HG03025 (cell line): ENCODE results near the gene MCF2L.
"Not testable (repeated sequence)": the region's sequence is repeated elsewhere in the genome, so short reads cannot be mapped to it uniquely, and the experiment has no call there.

Experiments used
- ATAC-seq: cut with Tn5 transposase; IDR thresholded peaks from one replicate; pipeline ENCODE4 v1.9.1; 2021; ENCODE audit warnings: mild to moderate bottlenecking, moderate library complexity; ENCODE audit not compliant: unreplicated experiment, low FRiP score

Gene MCF2L

GRCh38 chr13:113077953-113078901, 109.2 kb downstream of the MCF2L start:
- ATAC-seq: no peak

DNA sequence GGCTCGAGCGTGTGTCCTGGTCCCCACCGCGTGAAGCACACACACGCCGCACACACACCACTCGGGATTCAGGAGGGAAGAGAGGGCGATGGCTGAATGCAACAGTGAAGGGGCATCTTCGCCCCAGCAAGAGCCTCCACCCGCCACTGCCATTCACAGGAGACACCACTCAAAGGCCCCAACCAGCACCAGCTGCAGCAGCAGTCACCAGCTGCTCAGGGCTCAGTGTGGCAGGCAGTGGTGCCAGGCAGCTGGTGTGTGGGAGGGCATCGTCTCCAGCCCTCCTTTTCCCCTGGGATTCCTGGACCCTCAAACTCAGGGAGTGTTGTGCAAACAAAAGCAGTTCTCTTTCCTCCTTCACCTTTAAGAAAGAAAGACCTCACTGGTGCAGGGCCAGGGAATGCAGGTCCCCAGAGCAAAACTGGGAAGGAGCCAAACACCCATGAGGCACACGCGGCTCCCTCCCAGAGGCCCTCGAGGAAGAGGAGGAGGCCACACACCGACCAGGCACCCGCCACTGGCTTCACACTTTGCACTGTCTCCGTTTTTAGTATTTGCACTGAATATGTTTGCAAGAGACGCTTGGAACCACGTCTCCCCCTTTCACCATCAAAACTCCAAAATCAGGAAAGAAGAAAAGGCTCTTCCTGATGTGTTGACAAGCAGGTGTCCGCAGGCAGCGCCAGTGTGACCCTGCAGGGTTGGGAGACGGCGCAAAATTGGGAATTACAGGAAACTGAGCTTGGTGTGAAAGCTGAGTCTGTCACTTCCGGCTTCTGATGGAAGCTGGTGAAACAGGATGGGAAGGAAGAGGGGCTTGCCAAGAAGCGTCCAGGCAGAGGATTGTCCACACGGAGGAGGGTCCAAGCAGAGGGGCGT, 110.1 kb downstream of the MCF2L start:
- ATAC-seq: no peak

- not testable (repeated sequence) for ATAC-seq
These were observed 110.7 kb downstream of the MCF2L start for GRCh38 chr13:113079781-113080080.

DNA sequence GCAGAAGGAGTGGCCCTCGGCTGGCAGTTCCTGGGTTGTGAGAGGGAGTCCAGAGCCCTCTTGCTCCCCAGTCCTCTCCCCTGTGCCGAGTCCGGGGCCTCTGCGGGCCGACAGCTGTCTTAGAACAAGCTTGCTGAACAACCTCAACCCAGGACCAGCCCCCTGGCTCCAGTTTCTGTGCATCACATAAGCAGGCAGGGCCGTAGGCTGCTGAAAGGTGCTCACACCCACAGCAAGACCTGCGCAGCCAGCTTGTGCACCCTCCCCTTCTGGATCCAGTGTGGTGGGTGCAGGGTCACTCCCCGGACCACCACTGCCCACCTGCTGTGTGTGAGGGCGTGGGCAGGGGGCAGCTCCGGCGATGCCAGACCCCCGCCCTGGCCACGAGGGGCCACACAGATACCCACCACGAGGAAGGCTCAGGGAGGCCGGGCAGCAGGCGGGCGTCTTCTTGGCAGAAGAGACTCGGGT, 111.4 kb downstream of the MCF2L start:
- no peak for ATAC-seq

DNA sequence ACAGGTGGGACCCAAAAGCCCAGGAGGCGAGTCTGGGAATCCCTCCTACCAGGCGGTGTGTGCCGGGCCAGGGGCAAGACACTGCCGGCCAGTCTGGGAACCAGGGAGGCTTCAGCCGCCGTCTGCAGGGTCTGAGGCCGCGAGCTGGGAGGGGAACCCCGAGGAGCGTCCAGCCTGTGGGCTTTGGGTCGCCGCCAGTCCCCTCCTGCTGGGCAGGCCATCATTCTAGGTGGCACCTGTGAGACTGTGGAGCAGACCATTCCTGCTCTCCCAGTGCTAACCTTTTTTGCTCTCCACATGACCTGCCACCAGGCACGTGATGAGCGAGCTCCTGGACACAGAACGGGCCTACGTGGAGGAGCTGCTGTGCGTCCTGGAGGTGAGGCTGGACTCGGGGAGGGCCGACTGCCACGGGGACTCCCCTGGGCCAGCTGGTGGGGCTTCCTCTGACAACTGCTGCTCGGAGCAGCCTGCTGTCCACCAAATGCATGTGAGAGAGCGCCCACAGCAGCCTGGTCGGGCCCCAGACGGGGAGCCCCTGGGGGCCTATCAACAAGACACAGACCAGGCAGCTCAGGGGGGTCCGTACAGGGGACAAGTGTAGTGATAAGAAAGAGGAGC, 112.0 kb downstream of the MCF2L start:
- no peak for ATAC-seq

- no peak for ATAC-seq
These were observed 113.4 kb downstream of the MCF2L start for GRCh38 chr13:113082198-113083021.

- no peak for ATAC-seq
These were observed 114.0 kb downstream of the MCF2L start for GRCh38 chr13:113083022-113083373.

DNA sequence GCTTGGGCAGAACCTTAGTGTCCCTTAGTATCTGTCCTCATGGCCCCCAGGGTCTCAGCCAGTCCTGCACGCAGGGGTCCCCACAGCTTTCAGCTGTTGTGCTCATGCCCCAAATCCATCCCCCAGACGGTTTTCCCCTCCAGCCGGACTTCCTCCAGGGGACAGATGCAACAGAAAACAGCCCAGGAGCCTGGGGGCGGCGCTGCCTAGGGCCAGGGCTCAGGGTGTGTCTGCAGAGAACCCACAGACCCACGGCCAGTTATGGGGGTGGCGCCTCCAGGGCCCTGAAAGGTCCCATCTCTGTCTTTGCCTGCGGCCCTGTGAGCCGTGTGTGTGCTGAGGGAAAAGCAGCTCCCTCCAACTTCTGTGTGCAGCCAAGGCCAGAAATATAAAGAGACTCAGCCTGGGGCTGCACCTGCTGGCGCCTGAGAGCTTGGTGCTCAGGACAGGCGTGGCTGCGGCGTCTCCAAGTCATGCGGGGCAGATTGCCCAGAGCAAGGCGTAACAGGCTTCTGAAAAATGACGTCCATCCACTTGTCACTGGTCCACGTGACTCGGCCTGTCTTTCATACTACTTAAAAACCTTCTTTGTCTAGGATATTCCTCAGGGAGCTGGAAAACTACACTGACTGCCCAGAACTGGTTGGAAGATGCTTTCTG, 114.5 kb downstream of the MCF2L start:
- ATAC-seq: no peak

GRCh38 chr13:113084094-113084942, 115.3 kb downstream of the MCF2L start:
- ATAC-seq: no peak

DNA sequence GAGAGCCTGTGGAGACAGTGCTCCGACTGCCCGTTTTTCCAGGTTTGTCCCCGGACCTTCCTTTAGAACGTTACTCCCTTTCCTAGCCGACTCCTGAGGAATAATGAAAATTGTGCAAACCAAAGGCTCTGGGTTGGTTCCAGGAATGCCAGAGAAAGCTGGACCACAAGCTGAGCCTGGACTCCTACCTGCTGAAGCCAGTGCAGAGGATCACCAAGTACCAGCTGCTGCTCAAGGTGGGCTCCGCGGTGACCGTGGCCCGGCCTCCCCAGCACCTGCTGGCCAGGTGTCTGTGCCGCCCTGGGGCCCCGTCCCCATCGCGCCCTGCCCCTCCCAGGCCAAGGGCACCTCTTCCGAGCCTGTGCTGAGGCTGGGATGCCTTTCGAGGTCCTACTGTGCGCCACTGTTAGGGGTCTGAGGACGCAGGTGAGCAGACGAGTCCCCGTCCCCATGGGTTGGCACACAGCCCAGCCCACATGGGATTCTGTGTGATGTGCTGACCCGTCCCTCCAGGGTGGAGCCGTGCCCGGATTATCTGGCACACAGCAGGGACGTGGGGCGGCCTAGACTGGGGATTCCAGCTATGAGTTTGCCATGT, 116.0 kb downstream of the MCF2L start:
- ATAC-seq: no peak

- ATAC-seq: no peak
These were observed 117.2 kb downstream of the MCF2L start for GRCh38 chr13:113086031-113086750.

- no peak for ATAC-seq
These were observed 118.2 kb downstream of the MCF2L start for GRCh38 chr13:113086991-113087922.

DNA sequence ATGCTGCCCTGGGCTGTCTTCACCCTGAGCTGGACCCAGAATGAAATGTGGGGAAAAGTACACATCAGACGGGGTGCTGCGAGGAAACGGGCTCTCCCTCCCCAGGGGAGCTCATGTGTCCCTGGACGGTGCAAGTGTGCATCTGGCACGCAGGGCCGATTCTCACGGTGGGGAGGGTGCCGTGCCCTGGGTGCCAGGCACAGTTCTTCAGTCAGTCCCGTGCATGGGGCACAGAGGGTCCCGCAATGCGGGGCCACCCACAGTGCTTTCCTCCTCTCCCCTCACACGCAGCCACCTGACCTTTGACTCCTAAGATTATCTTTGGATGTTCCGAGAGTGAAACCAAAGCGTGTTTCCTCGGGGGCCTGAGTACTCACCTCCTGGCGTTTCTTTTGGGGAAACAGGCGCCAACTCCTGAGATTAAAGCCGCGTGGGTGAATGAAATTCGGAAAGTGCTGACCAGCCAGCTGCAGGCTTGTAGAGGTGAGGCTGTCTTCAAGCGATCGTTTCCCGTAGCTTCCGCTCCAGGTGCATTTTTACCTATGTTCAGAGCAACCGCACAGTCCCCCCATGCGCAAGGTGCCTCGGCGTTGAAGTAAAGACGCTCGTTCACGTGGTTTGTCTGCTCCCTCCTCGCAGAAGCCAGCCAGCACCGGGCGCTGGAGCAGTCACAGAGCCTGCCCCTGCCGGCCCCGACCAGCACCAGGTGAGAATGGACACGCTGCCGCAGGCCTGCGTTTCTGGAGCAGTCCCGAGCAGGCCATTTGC, 119.1 kb downstream of the MCF2L start:
- ATAC-seq: no peak

DNA sequence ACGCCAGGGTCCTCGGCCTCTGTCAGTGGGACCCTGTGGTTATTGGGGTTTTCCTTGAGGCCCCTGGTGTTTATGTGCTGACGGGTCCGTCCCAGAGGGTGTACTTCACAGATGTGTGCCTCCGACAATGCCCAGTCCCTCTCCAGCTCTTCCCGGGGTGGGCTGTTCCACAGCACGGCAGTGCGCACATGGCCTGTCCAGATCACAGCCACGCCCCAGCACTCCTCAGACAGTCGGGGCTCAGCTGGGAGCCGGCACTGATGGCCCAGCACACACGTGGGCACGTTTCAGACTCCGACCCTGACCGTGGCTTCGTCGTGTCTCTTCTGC, 119.6 kb downstream of the MCF2L start:
- no peak for ATAC-seq

DNA sequence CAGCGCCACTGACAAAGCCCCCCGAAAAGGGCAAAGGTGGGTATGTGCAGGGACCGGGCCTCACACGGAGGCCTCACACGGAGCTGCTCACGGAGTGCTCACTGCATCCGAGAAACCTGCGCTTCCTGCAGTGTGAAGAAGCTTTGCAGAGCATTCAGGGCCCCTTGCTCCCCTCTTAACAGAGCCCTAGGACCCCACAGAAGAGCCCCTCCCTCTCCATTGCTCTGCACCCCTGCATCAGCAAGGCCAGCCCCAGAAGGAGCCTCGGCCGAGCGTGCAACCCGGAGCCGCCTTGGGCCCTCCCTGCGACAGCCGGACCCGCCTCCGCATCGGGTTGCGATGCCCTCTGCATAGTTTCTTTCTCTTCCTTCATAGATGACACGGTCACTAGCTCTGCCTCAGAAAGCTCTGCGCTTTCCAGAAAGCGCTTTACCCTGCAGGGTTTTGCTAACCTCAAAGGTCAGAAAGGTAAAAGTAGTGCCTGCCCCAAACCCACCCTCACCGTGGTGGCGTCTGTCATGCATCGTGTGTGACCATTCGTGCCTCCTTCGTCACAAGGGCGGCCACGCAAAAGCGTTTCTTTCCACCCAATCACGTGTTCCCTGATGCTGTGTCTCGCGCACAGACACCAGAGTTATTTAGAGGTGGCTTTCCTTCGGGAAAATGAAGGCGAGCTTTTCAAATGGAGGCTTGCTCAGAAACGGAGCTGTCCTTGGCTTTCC, 120.8 kb downstream of the MCF2L start:
- no peak for ATAC-seq

GRCh38 chr13:113090415-113090770, 121.4 kb downstream of the MCF2L start:
- no peak for ATAC-seq
